ENCODE measurements around the gene BACH2. TPM values are rescaled to one million over a fixed set of nuclear protein-coding genes. Genes with fewer than 3 reads are reported as not detected.

BACH2 gene
- total and polyA plus RNA-seq, 2 of the 4 experiments (the other 2 are of a cell fraction), result 1.3 to 1.4 TPM

DNA sequence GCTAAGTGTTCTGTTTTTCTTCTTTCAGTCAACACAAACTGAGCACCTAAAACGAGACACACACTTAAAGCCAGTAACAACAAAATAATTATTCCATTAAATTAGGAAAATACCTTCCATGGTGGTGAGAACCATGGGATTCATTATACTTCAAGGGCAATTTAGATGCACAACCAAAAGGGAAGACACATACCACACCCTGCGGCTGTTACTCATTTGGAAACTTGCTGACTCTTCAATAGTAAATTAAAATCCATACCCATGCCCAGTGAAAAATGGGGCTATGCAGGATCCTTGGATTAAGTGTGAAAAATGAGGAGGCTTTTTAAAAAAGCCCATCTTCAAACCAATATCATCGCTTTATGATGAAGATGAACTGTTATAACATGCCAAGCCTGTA, 259.7 kb downstream of the BACH2 start:
- Histone ChIP-seq H4K8ac (ENCODE audit: low read depth in 2 of 2, low read length in 2 of 2) (no peak overlapping the region), H3K4me3 (ENCODE audit: insufficient read depth, low read depth, low read length) (no peak overlapping the region), H3K56ac (ENCODE audit: extremely low read depth, insufficient read depth, low read length) (no peak overlapping the region), H3K9me1 (ENCODE audit: insufficient read depth, low read length) (no peaks in the 10 kb centered on the region), H2AK9ac (replicated peaks; ENCODE audit: low read depth, low read length, poor library complexity) (no peak overlapping the region), H3K4me2 (ENCODE audit: low read depth, low read length) (no peak overlapping the region), H4K20me1 (ENCODE audit: insufficient read depth, low read length) (no peaks in the 10 kb centered on the region), H2BK15ac (ENCODE audit: low read depth, low read length) (no peak overlapping the region), H3K27me3 (ENCODE audit: control insufficient read depth, insufficient read depth, low read length) (no peaks in the 10 kb centered on the region), H4K91ac (ENCODE audit: insufficient read depth, low read depth, low read length) (no peak overlapping the region), H3K27ac (ENCODE audit: insufficient read depth, low read length) (no peak overlapping the region), H3K9ac (ENCODE audit: low read depth, low read length) (no peak overlapping the region), H3K14ac (replicated peaks; ENCODE audit: low read depth, low read length) (no peak overlapping the region), H3K18ac (ENCODE audit: low read depth, low read length) (no peak overlapping the region), H3K79me1 (ENCODE audit: low read depth in 1 of 2, low read length in 2 of 2) (no peaks in the 10 kb centered on the region), H3K9me3 (ENCODE audit: control insufficient read depth, insufficient read depth, low read length) (no peaks in the 10 kb centered on the region), H3K23ac (ENCODE audit: low read depth, low read length) (no peak overlapping the region), H3K36me3 (ENCODE audit: control insufficient read depth, insufficient read depth, low read length) (no peaks in the 10 kb centered on the region), H2BK120ac (ENCODE audit: low read depth, low read length) (no peak overlapping the region), H2AFZ (replicated peaks; ENCODE audit: low read length, poor library complexity) (no peak overlapping the region), H4K5ac (ENCODE audit: low read depth, low read length) (no peak overlapping the region), H2BK20ac (ENCODE audit: low read depth, low read length) (no peak overlapping the region), H2BK5ac (ENCODE audit: low read depth, low read length, poor library complexity, severe bottlenecking) (no peak overlapping the region), H3K4me1 (ENCODE audit: control insufficient read depth, insufficient read depth, low read length) (peaks cover 2% of the 10 kb centered on the region; the same call in 1 of the 2 replicates), H3K4ac (ENCODE audit: low read depth, low read length) (no peak overlapping the region), H2AK5ac (ENCODE audit: low read depth, low read length) (no peak overlapping the region)
- TF ChIP-seq MAFK (IDR thresholded peaks at IDR 0.05; ENCODE audit: low read depth, low read length) (no peak), RFX5 (IDR thresholded peaks at IDR 0.05; ENCODE audit: low read depth, low read length) (no peak), FOS (IDR thresholded peaks at IDR 0.05; ENCODE audit: low read depth, low read length) (no peak), CHD1 (IDR thresholded peaks at IDR 0.05; ENCODE audit: low read depth, low read length) (no peak), MXI1 (IDR thresholded peaks at IDR 0.05; ENCODE audit: borderline replicate concordance, low read depth, low read length) (no peak), RAD21 (IDR thresholded peaks at IDR 0.05; ENCODE audit: low read length) (no peak), CEBPB (IDR thresholded peaks at IDR 0.05; ENCODE audit: low read depth, low read length) (no peak), BHLHE40 (IDR thresholded peaks at IDR 0.05; ENCODE audit: low read depth, low read length) (no peak), RCOR1 (IDR thresholded peaks at IDR 0.05; ENCODE audit: insufficient replicate concordance, low read length) (no peak), NFE2L2 (IDR thresholded peaks at IDR 0.05; ENCODE audit: low read depth, low read length) (no peak), SMC3 (IDR thresholded peaks at IDR 0.05; ENCODE audit: low read depth, low read length) (no peak), MAZ (IDR thresholded peaks at IDR 0.05; ENCODE audit: borderline replicate concordance, low read depth, low read length) (no peak), POLR2A (IDR thresholded peaks at IDR 0.05; ENCODE audit: low read depth, low read length) (no peak)
- TF ChIP-seq, protein P1, sequence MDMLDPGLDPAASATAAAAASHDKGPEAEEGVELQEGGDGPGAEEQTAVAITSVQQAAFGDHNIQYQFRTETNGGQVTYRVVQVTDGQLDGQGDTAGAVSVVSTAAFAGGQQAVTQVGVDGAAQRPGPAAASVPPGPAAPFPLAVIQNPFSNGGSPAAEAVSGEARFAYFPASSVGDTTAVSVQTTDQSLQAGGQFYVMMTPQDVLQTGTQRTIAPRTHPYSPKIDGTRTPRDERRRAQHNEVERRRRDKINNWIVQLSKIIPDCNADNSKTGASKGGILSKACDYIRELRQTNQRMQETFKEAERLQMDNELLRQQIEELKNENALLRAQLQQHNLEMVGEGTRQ (IDR thresholded peaks at IDR 0.05; ENCODE audit: low read depth, low read length), result no peak
- TF ChIP-seq, protein P2, sequence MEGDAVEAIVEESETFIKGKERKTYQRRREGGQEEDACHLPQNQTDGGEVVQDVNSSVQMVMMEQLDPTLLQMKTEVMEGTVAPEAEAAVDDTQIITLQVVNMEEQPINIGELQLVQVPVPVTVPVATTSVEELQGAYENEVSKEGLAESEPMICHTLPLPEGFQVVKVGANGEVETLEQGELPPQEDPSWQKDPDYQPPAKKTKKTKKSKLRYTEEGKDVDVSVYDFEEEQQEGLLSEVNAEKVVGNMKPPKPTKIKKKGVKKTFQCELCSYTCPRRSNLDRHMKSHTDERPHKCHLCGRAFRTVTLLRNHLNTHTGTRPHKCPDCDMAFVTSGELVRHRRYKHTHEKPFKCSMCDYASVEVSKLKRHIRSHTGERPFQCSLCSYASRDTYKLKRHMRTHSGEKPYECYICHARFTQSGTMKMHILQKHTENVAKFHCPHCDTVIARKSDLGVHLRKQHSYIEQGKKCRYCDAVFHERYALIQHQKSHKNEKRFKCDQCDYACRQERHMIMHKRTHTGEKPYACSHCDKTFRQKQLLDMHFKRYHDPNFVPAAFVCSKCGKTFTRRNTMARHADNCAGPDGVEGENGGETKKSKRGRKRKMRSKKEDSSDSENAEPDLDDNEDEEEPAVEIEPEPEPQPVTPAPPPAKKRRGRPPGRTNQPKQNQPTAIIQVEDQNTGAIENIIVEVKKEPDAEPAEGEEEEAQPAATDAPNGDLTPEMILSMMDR (conservative IDR thresholded peaks at IDR 0.05; ENCODE audit: low read depth, low read length), result no peak
- TF ChIP-seq, protein P3, sequence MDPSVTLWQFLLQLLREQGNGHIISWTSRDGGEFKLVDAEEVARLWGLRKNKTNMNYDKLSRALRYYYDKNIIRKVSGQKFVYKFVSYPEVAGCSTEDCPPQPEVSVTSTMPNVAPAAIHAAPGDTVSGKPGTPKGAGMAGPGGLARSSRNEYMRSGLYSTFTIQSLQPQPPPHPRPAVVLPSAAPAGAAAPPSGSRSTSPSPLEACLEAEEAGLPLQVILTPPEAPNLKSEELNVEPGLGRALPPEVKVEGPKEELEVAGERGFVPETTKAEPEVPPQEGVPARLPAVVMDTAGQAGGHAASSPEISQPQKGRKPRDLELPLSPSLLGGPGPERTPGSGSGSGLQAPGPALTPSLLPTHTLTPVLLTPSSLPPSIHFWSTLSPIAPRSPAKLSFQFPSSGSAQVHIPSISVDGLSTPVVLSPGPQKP (IDR thresholded peaks at IDR 0.05; ENCODE audit: borderline replicate concordance, low read depth, low read length), result no peak
- dilution Hi-C loops (cut with HindIII; ENCODE audit: low sequenced_read_pairs, unreplicated experiment), result no loop called here
- BruUV-seq (replicated peaks), result no TSS peak
- WGBS, 2 experiments (ENCODE audit: extremely low coverage in 2 of 2, insufficient read length in 1 of 2), result no CpG with 5 or more reads among the region's 3 CpGs
- intact Hi-C loops (cut with micrococcal nuclease), result no loop called here
- ATAC-seq (ENCODE audit: low read depth) (no peak), DNase-seq (no peak)
- ChIA-PET POLR2A (ENCODE audit: unreplicated experiment) (no interaction called here), CTCF (no interaction called here)
- in situ Hi-C loops (cut with MboI; ENCODE audit: low sequenced_read_pairs), result no loop called here
